Measurements from ENCODE around the gene RPS27. TPM values are rescaled to one million over a fixed set of nuclear protein-coding genes. Genes with fewer than 3 reads are reported as not detected.

The RPS27 gene
- total and polyA plus RNA-seq, 2 of the 13 experiments (the other 11 are each of a cell fraction or from before 2014, with no cell fraction given) = 3,737 to 9,964 TPM

- TF ChIP-seq KIAA2018 (CRISPR knock-in tag; IDR thresholded peaks at IDR 0.05; ENCODE audit: borderline replicate concordance) = no peak
- TF ChIP-seq ATF7-NPFF (CRISPR knock-in tag; IDR thresholded peaks at IDR 0.05; ENCODE audit: low read depth) = peak; percentile 81; the same call in 1 of the 2 replicates
- TF ChIP-seq GFI1 (CRISPR knock-in tag; IDR thresholded peaks at IDR 0.05; ENCODE audit: borderline replicate concordance) = peak; percentile 57; the same call in 1 of the 2 replicates
- peak; percentile 1; the same call in 1 of the 2 replicates for TF ChIP-seq ZFP37 (CRISPR knock-in tag; IDR thresholded peaks at IDR 0.05; ENCODE audit: borderline replicate concordance)
- peak; percentile 79 for TF ChIP-seq IRF2 (CRISPR knock-in tag; IDR thresholded peaks at IDR 0.05)
- TF ChIP-seq ZNF766 (CRISPR knock-in tag; IDR thresholded peaks at IDR 0.05; ENCODE audit: borderline replicate concordance) = 0 out of 2 replicates have a peak, but pooled peaks have one; percentile 52
- peak; percentile 19 for TF ChIP-seq THRA (CRISPR knock-in tag; IDR thresholded peaks at IDR 0.05; ENCODE audit: borderline replicate concordance)
- TF ChIP-seq CEBPZ (IDR thresholded peaks at IDR 0.05; ENCODE audit: low read length) = no peak
- peak; percentile 86; the same call in 1 of the 2 replicates for TF ChIP-seq UBTF (CRISPR knock-in tag; IDR thresholded peaks at IDR 0.05)
- TF ChIP-seq POLR2A (IDR thresholded peaks at IDR 0.05; ENCODE audit: insufficient read depth in 1 of 2, low read depth in 2 of 2, low read length in 2 of 2) = peak; percentile 86 to 88
- TF ChIP-seq ZMYM3 (CRISPR knock-in tag; IDR thresholded peaks at IDR 0.05) = no peak
Measured at GRCh38 chr1:153977250-153978240, 13.0 kb upstream of the RPS27 start, which contains the start of gene JTB (continued).
